Body of pancreas (tissue), 4 donors: Measurements from ENCODE around the gene OR52E8.

Experiments
- POLR2A ChIP-seq, 3 donors: fragments of 450-650 bp; IDR thresholded peaks; one replicate each; pipeline ENCODE4 v1.6.1; 2016; ENCODE audit warnings: antibody characterized with exemption in 3 of 3, mild to moderate bottlenecking in 2 of 3
- TF ChIP-seq, protein P1 (sequence below), 7 experiments: fragments of 450-650 bp in 4 of 7; fragments of 200-600 bp in 3 of 7; sonication (generic) in 3 of 7; IDR thresholded peaks; one replicate each; pipeline ENCODE4 v1.5.1; 2016 to 2019; ENCODE audit warnings: antibody characterized with exemption in 7 of 7

DNA sequence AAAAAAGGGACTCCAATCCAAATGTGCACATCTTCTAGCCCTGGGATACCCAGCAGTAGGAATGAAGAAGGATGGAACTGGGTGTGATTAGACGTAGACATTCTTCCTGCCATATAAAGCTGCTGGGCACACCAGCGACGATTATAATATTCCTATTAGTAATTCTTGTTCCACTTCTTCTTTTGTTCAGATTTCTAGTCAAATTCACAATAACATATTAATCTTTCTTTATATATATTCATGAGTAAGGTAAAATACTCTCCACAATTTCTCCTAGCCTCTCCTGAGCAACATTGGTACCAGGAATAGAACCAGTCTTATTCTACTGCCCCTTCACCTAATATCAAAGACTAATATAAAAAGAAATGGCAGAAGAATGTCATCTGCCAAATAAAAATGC lies at the start of gene OR52E8:
- TF ChIP-seq, protein P1, sequence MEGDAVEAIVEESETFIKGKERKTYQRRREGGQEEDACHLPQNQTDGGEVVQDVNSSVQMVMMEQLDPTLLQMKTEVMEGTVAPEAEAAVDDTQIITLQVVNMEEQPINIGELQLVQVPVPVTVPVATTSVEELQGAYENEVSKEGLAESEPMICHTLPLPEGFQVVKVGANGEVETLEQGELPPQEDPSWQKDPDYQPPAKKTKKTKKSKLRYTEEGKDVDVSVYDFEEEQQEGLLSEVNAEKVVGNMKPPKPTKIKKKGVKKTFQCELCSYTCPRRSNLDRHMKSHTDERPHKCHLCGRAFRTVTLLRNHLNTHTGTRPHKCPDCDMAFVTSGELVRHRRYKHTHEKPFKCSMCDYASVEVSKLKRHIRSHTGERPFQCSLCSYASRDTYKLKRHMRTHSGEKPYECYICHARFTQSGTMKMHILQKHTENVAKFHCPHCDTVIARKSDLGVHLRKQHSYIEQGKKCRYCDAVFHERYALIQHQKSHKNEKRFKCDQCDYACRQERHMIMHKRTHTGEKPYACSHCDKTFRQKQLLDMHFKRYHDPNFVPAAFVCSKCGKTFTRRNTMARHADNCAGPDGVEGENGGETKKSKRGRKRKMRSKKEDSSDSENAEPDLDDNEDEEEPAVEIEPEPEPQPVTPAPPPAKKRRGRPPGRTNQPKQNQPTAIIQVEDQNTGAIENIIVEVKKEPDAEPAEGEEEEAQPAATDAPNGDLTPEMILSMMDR (IDR thresholded peaks at IDR 0.05), result no peak
- TF ChIP-seq POLR2A (IDR thresholded peaks at IDR 0.05), result no peak
